GM12801 (cell line): Measurements from ENCODE around the gene LARGE1.

Experiments used
- TF ChIP-seq, protein P1 (sequence below): IDR thresholded peaks from one replicate; pipeline ENCODE4 v1.5.1; 2011; ENCODE audit warnings: control low read depth; ENCODE audit not compliant: insufficient read length; ENCODE audit errors: extremely low read depth

LARGE1 gene

DNA sequence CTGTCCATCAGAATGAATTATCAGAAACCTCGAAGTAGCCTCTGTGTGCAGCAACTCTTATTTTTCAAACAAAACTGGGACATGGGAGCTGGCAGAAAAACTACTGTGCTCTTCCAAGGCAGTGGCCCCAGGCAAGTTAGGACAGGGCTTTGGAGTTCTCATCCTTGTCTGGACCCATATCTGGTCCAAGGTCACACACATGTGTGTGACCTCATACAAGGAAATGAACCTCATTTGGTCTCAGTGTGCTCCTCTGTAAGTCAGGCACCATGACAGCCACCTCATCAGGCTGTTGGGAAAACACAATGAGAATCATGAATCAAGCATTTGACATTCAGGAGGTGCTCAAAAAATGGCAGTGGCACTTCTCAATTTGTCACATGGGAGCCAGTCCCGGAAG is 25.8 kb downstream of the LARGE1 start:
- TF ChIP-seq, protein P1, sequence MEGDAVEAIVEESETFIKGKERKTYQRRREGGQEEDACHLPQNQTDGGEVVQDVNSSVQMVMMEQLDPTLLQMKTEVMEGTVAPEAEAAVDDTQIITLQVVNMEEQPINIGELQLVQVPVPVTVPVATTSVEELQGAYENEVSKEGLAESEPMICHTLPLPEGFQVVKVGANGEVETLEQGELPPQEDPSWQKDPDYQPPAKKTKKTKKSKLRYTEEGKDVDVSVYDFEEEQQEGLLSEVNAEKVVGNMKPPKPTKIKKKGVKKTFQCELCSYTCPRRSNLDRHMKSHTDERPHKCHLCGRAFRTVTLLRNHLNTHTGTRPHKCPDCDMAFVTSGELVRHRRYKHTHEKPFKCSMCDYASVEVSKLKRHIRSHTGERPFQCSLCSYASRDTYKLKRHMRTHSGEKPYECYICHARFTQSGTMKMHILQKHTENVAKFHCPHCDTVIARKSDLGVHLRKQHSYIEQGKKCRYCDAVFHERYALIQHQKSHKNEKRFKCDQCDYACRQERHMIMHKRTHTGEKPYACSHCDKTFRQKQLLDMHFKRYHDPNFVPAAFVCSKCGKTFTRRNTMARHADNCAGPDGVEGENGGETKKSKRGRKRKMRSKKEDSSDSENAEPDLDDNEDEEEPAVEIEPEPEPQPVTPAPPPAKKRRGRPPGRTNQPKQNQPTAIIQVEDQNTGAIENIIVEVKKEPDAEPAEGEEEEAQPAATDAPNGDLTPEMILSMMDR = no peak

DNA sequence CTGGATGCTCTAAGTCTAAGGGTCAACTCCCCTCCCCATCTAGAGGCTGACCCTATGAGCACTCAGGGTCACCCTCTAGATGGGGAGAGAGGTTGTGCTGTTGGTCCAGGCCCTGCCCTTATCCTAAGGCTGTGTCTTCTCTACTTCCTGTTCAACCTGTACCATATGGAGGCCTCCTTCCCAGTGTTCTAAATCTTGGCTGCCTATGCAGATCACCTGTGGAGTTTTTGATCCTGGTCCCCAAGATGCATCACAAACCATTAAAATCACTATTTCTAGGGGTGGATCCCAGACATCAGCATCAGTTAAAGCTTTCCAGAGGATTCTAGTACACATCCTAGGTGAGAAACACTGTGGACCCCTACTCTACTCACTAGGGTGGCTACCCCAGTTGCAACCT is 26.2 kb downstream of the LARGE1 start:
- TF ChIP-seq, protein P1 = no peak

DNA sequence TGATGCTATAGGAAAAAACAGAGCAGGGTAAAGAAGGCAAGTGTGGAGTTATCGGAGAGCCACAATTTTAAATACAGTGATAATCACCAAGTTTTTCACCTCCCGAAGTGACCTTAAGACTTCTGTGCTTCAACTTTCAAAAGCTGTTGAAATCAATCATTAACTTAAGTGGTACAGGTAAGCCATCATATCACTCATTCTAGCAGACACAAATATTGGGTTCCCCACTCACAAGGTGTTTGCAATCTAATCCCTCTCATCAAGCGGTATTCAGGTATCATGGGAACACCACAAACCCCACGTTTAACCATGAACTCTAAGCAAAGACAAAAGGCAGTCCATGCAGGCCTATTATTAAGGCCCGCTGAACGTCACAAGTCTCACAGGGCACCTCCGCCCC is 26.8 kb downstream of the LARGE1 start:
- TF ChIP-seq, protein P1 = no peak

DNA sequence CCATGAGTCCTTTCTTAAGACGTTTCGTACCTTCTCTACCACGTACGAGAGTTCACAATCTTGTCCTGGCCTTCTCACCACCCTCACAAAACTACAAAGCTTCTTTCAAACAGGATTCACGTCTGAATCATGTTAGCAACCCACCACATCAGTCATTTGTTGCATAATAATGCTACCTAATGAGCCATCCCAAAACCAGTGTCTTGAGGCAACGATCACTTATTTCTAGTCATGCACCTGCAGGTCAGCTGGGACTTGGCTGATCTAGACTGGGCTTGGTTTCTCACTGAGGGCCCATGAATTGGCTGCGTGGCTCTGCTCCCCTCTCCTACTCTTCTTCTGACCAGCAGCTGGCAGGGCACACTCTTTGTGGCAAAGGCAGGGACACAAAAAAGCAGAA is 28.3 kb downstream of the LARGE1 start:
- TF ChIP-seq, protein P1 = no peak

DNA sequence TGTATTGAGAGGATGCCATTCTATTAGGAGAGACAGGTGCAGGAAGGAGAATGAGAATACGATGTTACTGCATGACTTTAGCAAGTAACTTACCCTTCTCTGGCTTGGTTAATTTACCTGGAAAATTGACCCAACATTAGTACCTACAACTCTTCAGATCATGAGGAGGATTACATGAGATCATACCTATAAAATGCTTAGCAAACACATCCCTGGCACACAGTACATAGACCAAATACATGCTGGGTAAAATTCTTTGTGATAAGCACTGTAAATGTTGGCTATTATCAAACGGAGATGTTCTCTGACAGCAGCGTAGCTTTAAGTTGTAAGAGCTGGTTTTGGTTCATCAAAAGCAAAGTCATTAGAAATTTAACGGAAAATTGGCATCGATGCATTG is 28.8 kb downstream of the LARGE1 start:
- TF ChIP-seq, protein P1 = no peak

DNA sequence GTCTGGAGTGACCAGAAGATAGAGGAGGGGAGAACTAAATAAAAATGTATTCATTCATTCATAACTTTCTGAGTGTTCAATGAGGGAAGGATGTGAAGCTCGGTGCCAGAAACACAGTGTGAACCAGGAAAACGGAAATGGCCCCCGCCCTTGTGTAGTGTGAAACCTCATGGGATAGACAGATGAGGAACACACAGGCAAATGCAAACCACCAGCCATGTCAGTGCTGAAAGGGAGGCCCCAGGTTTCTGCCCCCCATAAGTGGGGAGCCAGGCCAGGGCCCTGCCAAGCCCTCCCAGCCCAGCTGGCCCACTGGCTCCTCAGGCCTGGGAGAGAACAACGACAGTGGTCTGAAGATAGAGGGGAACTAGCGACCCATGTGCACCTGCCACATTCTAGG is 30.5 kb downstream of the LARGE1 start:
- TF ChIP-seq, protein P1 = no peak

DNA sequence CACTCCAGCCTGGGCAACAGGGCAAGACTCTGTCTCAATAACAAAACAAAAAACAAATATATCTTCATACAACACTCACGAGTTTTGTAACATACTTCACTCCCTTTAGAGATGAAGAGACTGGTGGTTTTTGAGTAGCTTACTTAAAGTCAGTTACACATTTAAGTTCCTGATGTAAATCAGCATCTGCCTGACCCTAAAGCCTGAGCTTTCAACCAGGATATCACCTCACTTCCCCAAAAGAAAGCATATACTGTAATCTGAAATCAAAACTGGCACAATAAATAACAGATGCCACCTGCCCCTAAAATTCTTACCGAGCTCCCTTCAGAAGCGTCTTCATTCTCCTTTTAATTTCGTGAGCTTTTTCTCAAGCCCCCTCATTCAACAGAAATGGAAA is 31.5 kb downstream of the LARGE1 start:
- TF ChIP-seq, protein P1 = no peak

DNA sequence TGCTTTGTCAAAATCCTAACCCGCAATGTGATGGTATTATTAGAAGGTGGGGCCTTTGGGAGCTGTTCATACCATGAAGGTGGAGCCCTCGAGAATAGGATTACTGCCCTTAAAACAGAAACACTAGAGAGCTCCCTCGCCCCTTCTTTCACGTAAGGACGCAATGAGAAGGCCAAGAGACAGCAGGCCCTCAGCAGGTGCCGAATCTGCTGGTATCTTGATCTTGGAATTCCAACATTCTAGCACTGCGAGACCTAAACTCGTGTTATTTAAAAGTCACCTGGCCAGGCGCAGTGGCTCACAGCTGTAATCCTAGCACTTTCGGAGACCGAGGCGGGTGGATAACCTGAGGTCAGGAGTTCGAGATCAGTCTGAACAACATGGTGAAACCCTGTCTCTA is 33.1 kb downstream of the LARGE1 start:
- TF ChIP-seq, protein P1 = no peak
